ENCODE measurements around the gene NKIRAS2. TPM values are rescaled to one million over a fixed set of nuclear protein-coding genes. Genes with fewer than 3 reads are reported as not detected.

NKIRAS2 gene
- total RNA-seq, 2 donors from 2014 or later, result 38.8 to 98.8 TPM

DNA sequence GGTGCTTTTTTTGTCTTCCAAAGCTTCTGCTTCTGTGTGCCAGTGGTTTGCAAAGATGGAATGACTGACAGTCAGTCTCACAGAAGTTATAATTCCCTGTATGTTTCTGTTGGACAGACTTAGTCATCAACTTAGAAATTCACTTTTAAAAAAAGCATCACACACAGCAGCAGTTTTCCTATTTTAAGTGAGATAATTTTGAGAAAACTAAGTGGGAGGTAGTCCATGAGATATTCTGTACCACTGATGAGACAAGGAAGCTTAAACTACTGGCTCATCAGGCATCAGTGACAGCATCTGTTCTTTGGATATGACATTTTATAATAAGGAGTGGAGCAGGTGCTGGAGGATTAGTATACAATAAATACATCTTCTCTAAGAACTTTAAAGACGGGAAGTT is 33.3 kb upstream of the NKIRAS2 start:
- Histone ChIP-seq H3K36me3 (peaks cover 6 to 10% of the 10 kb centered on the region in 2 donors), H3K27me3 (replicated peaks; ENCODE audit: insufficient read depth) (no peaks in the 10 kb centered on the region), H3K9me3 (no peaks in the 10 kb centered on the region), H3K4me1 (replicated peaks) (no peaks in the 10 kb centered on the region), H3K4me3 (no peak overlapping the region), H3K27ac (no peak overlapping the region)
- DNase-seq (ENCODE audit: low spot score), result no peak
- TF ChIP-seq POLR2A (IDR thresholded peaks at IDR 0.05), result no peak
- TF ChIP-seq, protein P1, sequence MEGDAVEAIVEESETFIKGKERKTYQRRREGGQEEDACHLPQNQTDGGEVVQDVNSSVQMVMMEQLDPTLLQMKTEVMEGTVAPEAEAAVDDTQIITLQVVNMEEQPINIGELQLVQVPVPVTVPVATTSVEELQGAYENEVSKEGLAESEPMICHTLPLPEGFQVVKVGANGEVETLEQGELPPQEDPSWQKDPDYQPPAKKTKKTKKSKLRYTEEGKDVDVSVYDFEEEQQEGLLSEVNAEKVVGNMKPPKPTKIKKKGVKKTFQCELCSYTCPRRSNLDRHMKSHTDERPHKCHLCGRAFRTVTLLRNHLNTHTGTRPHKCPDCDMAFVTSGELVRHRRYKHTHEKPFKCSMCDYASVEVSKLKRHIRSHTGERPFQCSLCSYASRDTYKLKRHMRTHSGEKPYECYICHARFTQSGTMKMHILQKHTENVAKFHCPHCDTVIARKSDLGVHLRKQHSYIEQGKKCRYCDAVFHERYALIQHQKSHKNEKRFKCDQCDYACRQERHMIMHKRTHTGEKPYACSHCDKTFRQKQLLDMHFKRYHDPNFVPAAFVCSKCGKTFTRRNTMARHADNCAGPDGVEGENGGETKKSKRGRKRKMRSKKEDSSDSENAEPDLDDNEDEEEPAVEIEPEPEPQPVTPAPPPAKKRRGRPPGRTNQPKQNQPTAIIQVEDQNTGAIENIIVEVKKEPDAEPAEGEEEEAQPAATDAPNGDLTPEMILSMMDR (IDR thresholded peaks at IDR 0.05), result no peak
- TF ChIP-seq POLR2AphosphoS5 (IDR thresholded peaks at IDR 0.05), result no peak
- intact Hi-C loops (cut with DNase I), result no loop called here
- 100% methylated on average over 1 of the region's 1 CpG for WGBS

DNA sequence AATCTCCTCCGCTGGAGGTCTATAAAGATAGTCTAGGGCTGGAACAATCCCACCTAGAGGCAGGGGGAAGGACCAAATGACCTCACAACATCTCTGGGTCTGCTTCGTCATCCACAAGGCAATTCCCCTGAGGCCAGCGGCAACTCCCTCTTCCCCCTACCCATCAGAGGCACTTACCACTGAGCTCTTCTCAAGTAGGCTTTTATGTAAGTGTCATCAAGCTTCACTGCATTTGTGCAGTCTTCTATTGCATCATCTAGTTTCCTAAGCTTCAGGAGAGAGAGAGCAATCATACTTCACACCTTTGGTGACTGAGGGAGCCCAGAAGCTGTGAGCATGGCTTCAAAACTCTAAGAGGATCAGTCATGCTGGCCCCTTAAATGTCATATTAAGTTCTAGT is 32.2 kb upstream of the NKIRAS2 start:
- peaks cover 6 to 10% of the 10 kb centered on the region in 2 donors for H3K36me3 ChIP-seq
- peaks cover 2% of the 10 kb centered on the region for H3K4me1 ChIP-seq (replicated peaks)
- H3K9me3 ChIP-seq, result no peaks in the 10 kb centered on the region
- no peak overlapping the region for H3K27ac ChIP-seq
- no peak overlapping the region for H3K4me3 ChIP-seq
- 80% methylated on average over 3 of the region's 3 CpGs for WGBS
- no peaks in the 10 kb centered on the region for H3K27me3 ChIP-seq (replicated peaks; ENCODE audit: insufficient read depth)
- intact Hi-C loops (cut with DNase I), result no loop called here
- TF ChIP-seq POLR2A (IDR thresholded peaks at IDR 0.05), result no peak
- TF ChIP-seq, protein P1 (IDR thresholded peaks at IDR 0.05), result no peak
- no peak for TF ChIP-seq POLR2AphosphoS5 (IDR thresholded peaks at IDR 0.05)
- DNase-seq (ENCODE audit: low spot score), result no peak

GRCh38 chr17:41988418-41988817 is 31.5 kb upstream of the NKIRAS2 start:
- intact Hi-C loops (cut with DNase I), result no loop called here
- TF ChIP-seq POLR2AphosphoS5 (IDR thresholded peaks at IDR 0.05) (no peak), POLR2A (IDR thresholded peaks at IDR 0.05) (no peak)
- TF ChIP-seq, protein P1 (IDR thresholded peaks at IDR 0.05), result no peak
- Histone ChIP-seq H3K4me3 (no peak overlapping the region), H3K36me3 (peaks cover 6 to 10% of the 10 kb centered on the region in 2 donors), H3K9me3 (no peaks in the 10 kb centered on the region), H3K27me3 (replicated peaks; ENCODE audit: insufficient read depth) (no peaks in the 10 kb centered on the region), H3K27ac (no peak overlapping the region), H3K4me1 (replicated peaks) (peaks cover 6% of the 10 kb centered on the region)
- WGBS, result 90% methylated on average over 2 of the region's 2 CpGs
- no peak for DNase-seq (ENCODE audit: low spot score)

- TF ChIP-seq POLR2A (IDR thresholded peaks at IDR 0.05) (no peak), POLR2AphosphoS5 (IDR thresholded peaks at IDR 0.05) (no peak)
- TF ChIP-seq, protein P1 (IDR thresholded peaks at IDR 0.05), result no peak
- no peaks in the 10 kb centered on the region for H3K27me3 ChIP-seq (replicated peaks; ENCODE audit: insufficient read depth)
- no peak for DNase-seq (ENCODE audit: low spot score)
Observed at GRCh38 chr17:41989702-41990419, 30.0 kb upstream of the NKIRAS2 start.

DNA sequence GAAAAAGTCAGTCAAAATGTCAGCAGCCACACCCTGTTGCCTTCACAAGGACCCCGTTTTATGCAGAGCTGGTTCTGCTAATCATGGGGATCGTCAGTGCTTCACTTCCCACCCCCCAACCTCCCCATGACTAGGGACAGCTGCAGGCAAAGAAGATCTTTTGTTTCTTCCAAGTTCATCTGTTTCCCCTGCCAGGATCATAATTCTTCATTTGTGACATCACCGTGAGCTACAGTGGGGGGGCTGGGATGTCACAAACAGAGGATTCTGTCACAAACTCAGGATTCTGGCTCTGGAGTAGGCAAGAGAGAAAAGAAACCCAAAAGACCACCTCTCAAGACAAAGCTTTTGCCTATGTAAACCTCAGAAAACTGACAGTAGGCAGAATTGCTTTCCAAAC is 27.3 kb upstream of the NKIRAS2 start:
- H3K27ac ChIP-seq, result peak overlapping the region in 1 of 2 donors; percentile 48
- no peak for DNase-seq (ENCODE audit: low spot score)
- peak; percentile 9 for TF ChIP-seq POLR2AphosphoS5 (IDR thresholded peaks at IDR 0.05)
- no peak for TF ChIP-seq POLR2A (IDR thresholded peaks at IDR 0.05)
- TF ChIP-seq, protein P1 (IDR thresholded peaks at IDR 0.05), result no peak
- H3K4me3 ChIP-seq, result no peak overlapping the region
- WGBS, result 37% methylated on average over 3 of the region's 3 CpGs
- H3K4me1 ChIP-seq (replicated peaks), result peaks cover 6% of the 10 kb centered on the region
- no peaks in the 10 kb centered on the region for H3K9me3 ChIP-seq
- H3K36me3 ChIP-seq, result peaks cover 7 to 8% of the 10 kb centered on the region in 2 donors
- H3K27me3 ChIP-seq (replicated peaks; ENCODE audit: insufficient read depth), result no peaks in the 10 kb centered on the region
- intact Hi-C loops (cut with DNase I), result no loop called here

More at GRCh38 chr17:41989702-41990419, 30.0 kb upstream of the NKIRAS2 start:
- intact Hi-C loops (cut with DNase I), result no loop called here
- Histone ChIP-seq H3K36me3 (peaks cover 2 to 8% of the 10 kb centered on the region in 2 donors), H3K9me3 (no peaks in the 10 kb centered on the region), H3K4me3 (no peak overlapping the region), H3K27ac (peak overlapping the region in 1 of 2 donors; percentile 51), H3K4me1 (replicated peaks) (peaks cover 6% of the 10 kb centered on the region)
- WGBS, result 88% methylated on average over 5 of the region's 5 CpGs
